K562 (cell line): Measurements from ENCODE around the gene SMG9. TPM values are rescaled to one million over a fixed set of nuclear protein-coding genes. Genes with fewer than 3 reads are reported as not detected.

Experiments
- ATF6 ChIP-seq: sonication (generic); formaldehyde crosslinking; IDR thresholded peaks from 2 replicates; pipeline ENCODE4 v1.4.0; 2020; ENCODE audit warnings: mild to moderate bottlenecking, missing genetic modification reagents
- CAMTA2 ChIP-seq: fragments of 250-450 bp; sonication (Bioruptor Pico); conservative IDR thresholded peaks from 2 replicates; pipeline ENCODE4 v1.5.1; 2022
- DNMT1 ChIP-seq: fragments of 450-650 bp; IDR thresholded peaks from 2 replicates; pipeline ENCODE4 v1.6.1; 2016; ENCODE audit warnings: antibody characterized with exemption, mild to moderate bottlenecking
- NFRKB ChIP-seq: fragments of 450-650 bp; IDR thresholded peaks from 2 replicates; pipeline ENCODE4 v1.6.1; 2016; ENCODE audit warnings: low read depth
- PHB2 ChIP-seq: fragments of 450-650 bp; IDR thresholded peaks from 2 replicates; pipeline ENCODE4 v1.6.1; 2017; ENCODE audit warnings: low read depth
- POLR2A ChIP-seq: fragments of 450-650 bp; conservative IDR thresholded peaks from 2 replicates; pipeline ENCODE4 v1.6.1; 2016
- SMARCA5 ChIP-seq: fragments of 450-650 bp; IDR thresholded peaks from 2 replicates; pipeline ENCODE4 v1.6.1; 2016
- SUPT5H ChIP-seq: fragments of 450-650 bp; IDR thresholded peaks from 2 replicates; pipeline ENCODE4 v1.6.1; 2016
- TGIF2 ChIP-seq: sonication (generic); formaldehyde crosslinking; IDR thresholded peaks from 2 replicates; pipeline ENCODE4 v1.8.1; 2022; ENCODE audit warnings: mild to moderate bottlenecking, missing genetic modification reagents, moderate library complexity
- ZBED1 ChIP-seq: IDR thresholded peaks from 2 replicates; pipeline ENCODE4 v1.6.1; 2014
- ZC3H8 ChIP-seq: fragments of 450-650 bp; IDR thresholded peaks from 2 replicates; pipeline ENCODE4 v1.6.1; 2017
- ZFPM2 ChIP-seq: fragments of 250-450 bp; sonication (Bioruptor Pico); IDR thresholded peaks from 2 replicates; pipeline ENCODE4 v1.5.1; 2022; ENCODE audit warnings: mild to moderate bottlenecking
- ZNF280B ChIP-seq: fragments of 250-450 bp; sonication (Bioruptor Pico); IDR thresholded peaks from 2 replicates; pipeline ENCODE4 v1.5.1; 2021; ENCODE audit warnings: mild to moderate bottlenecking
- polyA plus RNA-seq, 8 experiments: library from polyadenylated mRNA; depleted of rRNA in 4 of 8; stranded (reverse) in 5 of 8; unstranded in 3 of 8; fragments of >200 nt; fragmentation: Nextera tagmentation in 2 of 8; fragmentation: Illumina TruSeq in 1 of 8; extraction: Ambion mirVana in 2 of 8; extraction: Trizol in 1 of 8; gene quantifications; 2 replicates each; pipeline versions ENCODE4 v1.2.1 to v1.2.3, GENCODE V29; 2011 to 2014; ENCODE audit warnings: inconsistent platforms in 1 of 8, missing spikeins in 1 of 8
- total RNA-seq, 7 experiments: library from RNA; depleted of rRNA in 6 of 7; stranded (reverse); fragments of >200 nt in 6 of 7; fragmentation: Illumina TruSeq in 2 of 7; extraction: Trizol in 2 of 7; gene quantifications; 2 replicates each; pipeline versions ENCODE4 v1.2.1 to v1.2.3, GENCODE V29; 2011 to 2021; ENCODE audit warnings: low replicate concordance in 1 of 7
- TF ChIP-seq, protein P1 (sequence below): fragments of 450-650 bp; formaldehyde crosslinking; IDR thresholded peaks from 2 replicates; pipeline ENCODE4 v1.4.0; 2020; ENCODE audit warnings: mild to moderate bottlenecking, moderate library complexity

The SMG9 gene
- total and polyA plus RNA-seq, 9 of the 15 experiments (the other 6 are each of a cell fraction or from before 2014, with no cell fraction given), result 1.7 to 79.7 (median 40.2) TPM

- peak; percentile 90 for TF ChIP-seq ATF6 (CRISPR knock-in tag)
- TF ChIP-seq NFRKB, result no peak
- TF ChIP-seq TGIF2 (CRISPR knock-in tag), result peak; percentile 62; the same call in 1 of the 2 replicates
- no peak for TF ChIP-seq SMARCA5
- TF ChIP-seq SUPT5H, result no peak
- no peak for TF ChIP-seq ZC3H8
- TF ChIP-seq ZBED1, result no peak
- no peak for TF ChIP-seq DNMT1
- no peak for TF ChIP-seq CAMTA2 (CRISPR knock-in tag)
- TF ChIP-seq ZFPM2 (CRISPR knock-in tag), result no peak
- TF ChIP-seq POLR2A, result no peak
- TF ChIP-seq, protein P1, sequence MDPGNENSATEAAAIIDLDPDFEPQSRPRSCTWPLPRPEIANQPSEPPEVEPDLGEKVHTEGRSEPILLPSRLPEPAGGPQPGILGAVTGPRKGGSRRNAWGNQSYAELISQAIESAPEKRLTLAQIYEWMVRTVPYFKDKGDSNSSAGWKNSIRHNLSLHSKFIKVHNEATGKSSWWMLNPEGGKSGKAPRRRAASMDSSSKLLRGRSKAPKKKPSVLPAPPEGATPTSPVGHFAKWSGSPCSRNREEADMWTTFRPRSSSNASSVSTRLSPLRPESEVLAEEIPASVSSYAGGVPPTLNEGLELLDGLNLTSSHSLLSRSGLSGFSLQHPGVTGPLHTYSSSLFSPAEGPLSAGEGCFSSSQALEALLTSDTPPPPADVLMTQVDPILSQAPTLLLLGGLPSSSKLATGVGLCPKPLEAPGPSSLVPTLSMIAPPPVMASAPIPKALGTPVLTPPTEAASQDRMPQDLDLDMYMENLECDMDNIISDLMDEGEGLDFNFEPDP (CRISPR knock-in tag), result no peak
- TF ChIP-seq ZNF280B (CRISPR knock-in tag), result no peak
- no peak for TF ChIP-seq PHB2
Observed at GRCh38 chr19:43789029-43789428, 34.3 kb upstream of the SMG9 start (continued).
